NCI-H226 (cell line): ENCODE data around the gene KIF20A.
"Not testable (repeated sequence)": the region's sequence is repeated elsewhere in the genome, so short reads cannot be mapped to it uniquely, and the experiment has no call there.

Source experiments
- DNase-seq: peaks from one replicate; pipeline ENCODE4 v3.0.0-alpha.2; 2015

Gene KIF20A

DNA sequence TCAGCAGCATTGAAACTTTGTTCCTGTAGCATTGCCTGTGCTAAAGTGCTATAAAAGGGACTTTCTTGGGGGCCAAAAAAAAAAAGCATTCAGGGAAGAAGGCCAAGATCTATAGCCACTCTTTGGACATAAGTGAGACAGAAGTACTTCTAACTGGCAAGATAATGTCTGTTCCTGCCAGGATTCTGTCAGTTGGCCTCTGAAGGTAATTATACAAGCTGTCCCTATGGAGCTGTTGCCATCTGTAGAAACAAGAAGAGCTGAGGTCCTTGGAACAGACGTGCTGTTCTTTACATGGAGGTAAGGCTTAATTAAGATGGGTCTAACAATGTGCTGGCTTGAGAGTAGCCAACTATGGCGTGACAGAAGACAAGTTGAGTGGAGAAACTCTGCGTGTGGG is 9.7 kb downstream of the KIF20A start:
- DNase-seq = no peak

DNA sequence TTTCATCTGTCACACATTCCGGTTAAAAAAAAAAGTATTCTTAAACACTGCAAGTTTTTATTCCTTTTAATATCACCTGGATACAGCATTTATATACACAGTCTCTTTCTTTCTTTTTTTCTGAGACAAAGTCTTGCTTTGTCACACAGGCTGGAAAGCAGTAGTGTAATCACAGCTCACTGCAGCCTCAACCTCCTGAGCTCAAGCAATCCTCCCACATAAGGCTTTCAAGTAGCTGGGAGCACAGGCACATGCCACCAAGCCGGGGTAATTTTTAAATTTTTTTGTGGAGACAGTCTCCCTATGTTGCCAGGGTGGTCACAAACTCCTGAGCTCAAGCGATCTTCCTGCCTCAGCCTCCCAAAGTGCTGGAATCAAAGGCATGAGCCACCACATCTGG is 13.9 kb downstream of the KIF20A start:
- DNase-seq = no peak

- not testable (repeated sequence) for DNase-seq
These were observed 14.9 kb downstream of the KIF20A start for GRCh38 chr5:138193859-138194258.

DNA sequence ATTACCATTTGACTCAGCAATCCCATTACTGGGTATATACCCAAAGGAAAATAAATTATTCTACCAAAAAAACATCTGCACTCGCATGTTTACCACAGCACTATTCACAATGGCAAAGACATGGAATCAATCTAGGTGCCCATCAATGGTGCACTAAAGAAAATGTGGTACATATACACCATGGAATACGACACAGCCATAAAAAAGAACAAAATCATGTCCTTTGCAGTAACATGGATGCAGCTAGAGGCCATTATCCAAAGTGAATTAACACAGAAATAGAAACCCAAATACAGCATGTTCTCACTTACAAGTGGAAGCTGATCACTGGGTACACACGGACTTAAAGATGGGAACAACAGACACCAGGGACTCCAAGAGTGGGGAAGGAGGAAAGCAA is 32.1 kb downstream of the KIF20A start:
- DNase-seq = no peak

DNA sequence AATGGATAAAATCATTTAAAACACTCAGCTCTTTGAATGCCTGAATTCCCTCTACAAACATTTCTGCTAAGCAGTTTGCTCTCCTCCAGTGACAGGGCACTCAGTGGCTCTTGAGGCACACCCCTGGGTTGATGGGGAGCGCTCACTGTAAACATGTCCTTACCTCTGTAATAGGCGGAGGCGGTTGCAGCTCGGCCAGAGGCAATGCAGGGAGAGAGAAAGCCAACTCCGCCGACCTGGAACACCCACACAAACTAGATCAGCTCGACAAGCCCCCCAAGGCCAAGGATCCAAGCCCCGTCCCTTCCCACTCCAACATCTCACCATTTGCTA is 33.9 kb downstream of the KIF20A start:
- DNase-seq = no peak

DNA sequence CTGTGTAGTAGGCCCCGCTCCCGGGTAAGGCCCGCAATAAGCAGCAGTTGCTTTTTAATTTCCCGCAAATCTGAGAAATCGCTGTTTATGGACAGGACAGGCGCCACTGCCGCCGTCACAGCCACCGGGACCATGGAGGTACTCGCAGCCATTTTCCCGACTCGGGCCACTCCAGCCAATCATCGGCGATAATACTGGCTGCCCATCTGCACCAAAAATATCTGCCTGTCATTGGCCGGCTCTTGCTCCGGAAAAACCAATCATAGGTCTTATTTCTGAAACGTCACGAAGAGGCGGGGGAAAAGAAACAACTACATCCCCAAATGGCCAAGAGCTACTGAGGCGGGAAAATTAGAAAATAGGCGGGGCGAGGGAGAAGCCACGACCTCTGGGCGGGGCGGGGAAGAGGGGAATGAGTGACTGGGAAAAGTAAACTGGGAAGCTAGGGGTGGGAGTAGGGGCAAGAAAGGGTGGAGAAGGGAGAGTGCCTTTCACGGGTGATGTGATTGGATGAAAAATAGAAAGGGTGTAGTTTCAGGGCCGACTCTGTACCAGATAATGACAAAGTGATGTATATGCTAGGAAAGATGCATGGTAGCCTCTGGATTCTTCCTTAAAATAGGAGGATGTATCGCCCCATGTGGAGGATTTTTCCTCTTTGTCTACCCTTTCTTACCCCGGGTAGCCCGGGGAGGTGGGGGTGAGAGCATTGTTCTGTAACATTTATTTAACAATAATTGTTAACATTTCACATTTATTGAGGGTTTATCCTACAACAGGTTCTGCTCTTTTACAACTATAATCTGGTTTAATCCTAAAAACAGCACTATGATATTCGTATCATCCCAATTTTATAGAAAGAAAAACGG is 34.5 kb downstream of the KIF20A start, which contains the start of gene CDC23:
Gene CDC23, minus strand, starts transcription at position 163 of the 869 bp plus-strand sequence. Its CDS starts 11 bp downstream, at position 152.
- peak; percentile 98 for DNase-seq

DNA sequence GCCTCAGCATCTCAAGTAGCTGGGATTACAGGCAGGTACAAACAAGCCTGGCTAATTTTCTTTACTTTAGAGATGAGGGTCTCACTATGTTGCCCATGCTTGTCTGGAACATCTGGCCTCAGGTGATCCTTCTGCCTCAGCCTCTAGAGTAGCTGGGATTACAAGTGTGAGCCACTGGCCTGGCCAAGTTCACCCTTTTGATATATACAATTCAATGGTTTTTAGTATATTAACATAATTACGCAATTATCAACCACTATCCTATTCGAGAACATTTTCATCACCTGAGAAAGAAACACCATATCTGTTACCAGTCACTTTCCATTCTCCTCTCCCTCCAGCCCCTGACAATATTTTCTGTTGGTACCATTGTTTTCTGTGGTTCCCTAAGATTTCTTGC is 37.9 kb downstream of the KIF20A start:
- no peak for DNase-seq

- DNase-seq = no peak
These were observed 44.6 kb downstream of the KIF20A start for GRCh38 chr5:138223532-138223931.

DNA sequence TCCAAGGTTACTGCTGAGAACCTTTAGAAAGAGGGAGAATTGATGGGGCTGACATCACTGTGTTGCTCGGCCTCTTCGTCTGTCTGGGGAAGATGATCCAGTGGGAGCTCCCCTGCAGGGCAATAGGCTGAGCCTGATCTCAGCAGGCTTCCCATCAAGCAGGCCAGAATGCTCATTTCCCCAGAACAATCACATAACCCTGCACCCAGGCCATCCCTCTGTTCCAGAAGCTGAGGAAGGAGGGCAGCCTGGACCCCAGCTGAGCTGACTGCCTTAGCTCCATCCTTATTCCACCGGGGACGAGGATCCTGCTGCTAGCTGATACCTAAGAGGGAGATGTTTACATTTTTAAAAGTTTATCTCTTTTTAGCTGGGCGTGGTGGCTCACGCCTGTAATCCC is 45.8 kb downstream of the KIF20A start:
- DNase-seq = no peak

GRCh38 chr5:138226910-138227309 is 48.0 kb downstream of the KIF20A start:
- no peak for DNase-seq

- no peak for DNase-seq
These were observed 50.5 kb downstream of the KIF20A start for GRCh38 chr5:138229387-138229786.

DNA sequence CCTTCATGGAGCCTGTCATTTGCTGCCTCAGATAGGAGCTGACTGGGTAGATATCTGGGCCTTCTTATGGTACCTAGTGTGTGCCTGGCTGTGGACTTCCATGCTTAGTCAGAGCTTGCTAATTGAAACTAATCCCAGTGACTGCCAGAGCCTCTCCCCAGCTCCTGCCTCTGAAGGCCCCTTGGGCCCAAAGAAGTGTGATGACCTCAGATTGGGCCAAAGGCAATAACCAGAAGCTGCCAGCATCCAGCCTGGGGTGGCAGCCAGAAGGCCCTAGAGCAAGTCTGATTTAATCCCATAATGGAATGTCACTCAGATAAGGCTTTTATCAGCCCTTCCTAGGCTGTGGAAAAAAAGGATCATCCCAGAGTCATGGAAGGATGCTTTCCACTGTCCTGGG is 51.3 kb downstream of the KIF20A start:
- DNase-seq = peak; percentile 93

DNA sequence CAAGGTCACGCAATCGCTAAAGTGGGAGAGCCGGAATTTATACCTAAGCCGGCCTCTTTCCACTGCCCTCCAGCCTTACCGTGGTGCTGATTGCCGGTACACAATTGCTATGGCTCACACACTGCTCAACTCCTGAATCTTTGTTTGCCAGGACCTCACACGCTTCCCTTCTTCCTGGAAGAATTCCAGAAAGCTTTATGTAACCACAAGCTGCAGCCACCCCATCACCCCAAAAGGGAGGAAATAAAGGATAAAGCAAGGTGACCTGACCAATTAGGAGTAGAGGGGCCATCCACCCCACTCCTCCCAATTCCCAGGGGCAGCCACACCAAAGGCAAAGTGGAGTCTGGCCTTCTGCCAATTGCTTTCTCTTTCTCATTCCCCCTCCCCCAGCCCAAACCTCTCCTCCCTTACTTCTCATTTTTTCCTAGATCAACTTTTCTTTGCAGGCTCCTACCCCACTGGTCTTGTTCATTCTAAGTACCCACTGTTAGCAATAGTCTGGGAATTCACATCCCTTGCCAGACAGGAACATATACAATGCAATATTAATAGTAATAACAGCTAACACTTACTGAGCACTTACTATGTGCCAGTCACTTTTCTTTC is 52.2 kb downstream of the KIF20A start:
- DNase-seq = peak; percentile 92

DNA sequence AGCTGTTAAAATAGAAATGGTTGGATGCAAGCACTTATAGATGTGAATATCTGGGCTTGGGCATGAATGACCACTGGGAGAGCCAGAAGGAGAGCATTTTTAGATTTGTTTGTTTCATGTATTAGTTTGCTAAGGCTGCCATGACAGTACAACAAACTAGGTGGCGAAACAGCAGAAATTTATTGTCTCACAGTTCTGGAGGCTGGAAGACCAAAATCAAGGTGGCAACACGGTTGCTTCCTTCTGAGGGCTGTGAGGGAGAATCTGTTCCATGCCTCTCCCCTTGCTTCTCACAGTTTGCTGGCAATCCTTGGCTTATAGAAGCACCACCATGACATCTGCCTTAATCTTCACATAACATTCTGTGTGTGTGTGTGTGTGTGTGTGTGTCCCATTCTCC is 54.4 kb downstream of the KIF20A start:
- no peak for DNase-seq

DNA sequence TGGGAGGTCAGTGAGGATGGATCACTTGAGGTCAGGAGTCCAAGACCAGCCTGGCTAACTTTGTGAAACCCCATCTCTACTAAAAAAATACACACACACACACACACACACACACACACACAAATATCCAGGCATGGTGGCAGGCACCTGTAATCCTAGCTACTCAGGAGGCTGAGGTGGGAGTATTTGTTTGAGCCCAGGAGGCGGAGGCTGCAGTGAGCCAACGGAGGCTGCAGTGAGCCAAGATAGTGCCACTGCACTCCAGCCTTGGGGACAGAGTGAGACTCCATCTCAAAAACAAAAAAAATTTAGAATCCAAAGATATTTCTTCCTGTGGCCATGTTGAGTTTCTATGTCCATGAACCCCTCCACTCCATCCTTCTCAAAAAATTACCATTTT is 55.7 kb downstream of the KIF20A start:
- no peak for DNase-seq
